Right atrium auricular region (tissue), 2 donors: Measurements from ENCODE around the gene ZCCHC13. TPM values are rescaled to one million over a fixed set of nuclear protein-coding genes. Genes with fewer than 3 reads are reported as not detected.
"Not testable (repeated sequence)": the region's sequence is repeated elsewhere in the genome, so short reads cannot be mapped to it uniquely, and the experiment has no call there.

Experiments used
- DNase-seq: peaks from one replicate; pipeline ENCODE4 v3.0.0-alpha.2; 2019; ENCODE audit warnings: low spot score
- H3K27ac ChIP-seq, 2 donors: fragments of 200-600 bp; sonication (generic); 1 replicate in 1 of 2; 2 replicates in 1 of 2; pipeline ENCODE4 v1.5.1; 2016 to 2019
- H3K27me3 ChIP-seq, 2 donors: fragments of 200-600 bp; sonication (generic); one replicate each; pipeline versions ENCODE4 v1.5.1 to v1.6.0; 2017 to 2019
- H3K36me3 ChIP-seq: fragments of 200-600 bp; sonication (generic); one replicate; pipeline ENCODE4 v1.5.1; 2016
- H3K4me1 ChIP-seq, 2 donors: fragments of 200-600 bp; sonication (generic); one replicate each; pipeline versions ENCODE4 v1.5.1 to v1.6.0; 2017 to 2019
- H3K4me3 ChIP-seq, 2 donors: fragments of 200-600 bp; sonication (generic); 1 replicate in 1 of 2; 2 replicates in 1 of 2; pipeline ENCODE4 v1.5.1; 2017 to 2019; ENCODE audit warnings: mild to moderate bottlenecking in 1 of 2, moderate library complexity in 1 of 2
- H3K9me3 ChIP-seq, 2 donors: fragments of 200-600 bp; sonication (generic); one replicate each; pipeline ENCODE4 v1.5.1; 2019
- CTCF ChIP-seq, 2 donors: fragments of 200-600 bp; sonication (generic); IDR thresholded peaks; one replicate each; pipeline ENCODE4 v1.5.1; 2019; ENCODE audit warnings: antibody characterized with exemption in 2 of 2
- total RNA-seq, 2 donors: library from RNA; depleted of rRNA; stranded (reverse); fragments of >200 nt; gene quantifications; one replicate each; pipeline ENCODE4 v1.1.0, GENCODE V29; 2016

The ZCCHC13 gene
- total RNA-seq: not detected

- Histone ChIP-seq H3K36me3 (no peaks in the 10 kb centered on the region), H3K4me3 (no peak within 1 kb of the TSS), H3K27me3 (no peaks in the 10 kb centered on the region), H3K9me3 (no peaks in the 10 kb centered on the region), H3K27ac (no peak within 1 kb of the TSS), H3K4me1 (no peaks in the 10 kb centered on the region)
- no peak for DNase-seq
- TF ChIP-seq CTCF (IDR thresholded peaks at IDR 0.05): no peak
Measured at GRCh38 chrX:74304016-74304415, at the start of gene ZCCHC13. Gene ZCCHC13 (plus strand): TSS chrX:74304180. CDS start chrX:74304267, 87 bp downstream.

- H3K36me3 ChIP-seq: peaks cover 25% of the 10 kb centered on the region
- DNase-seq, H3K4me3 ChIP-seq: not testable (repeated sequence)
Measured at GRCh38 chrX:74258111-74258510, 45.9 kb upstream of the ZCCHC13 start.

GRCh38 chrX:74259885-74260491 is 44.0 kb upstream of the ZCCHC13 start:
- Histone ChIP-seq H3K9me3 (no peaks in the 10 kb centered on the region), H3K4me1 (no peaks in the 10 kb centered on the region), H3K27me3 (no peaks in the 10 kb centered on the region), H3K36me3 (peaks cover 23% of the 10 kb centered on the region), H3K4me3 (no peak overlapping the region), H3K27ac (no peak overlapping the region)
- no peak for TF ChIP-seq CTCF (IDR thresholded peaks at IDR 0.05)
- DNase-seq: no peak

More at GRCh38 chrX:74258111-74258510, 45.9 kb upstream of the ZCCHC13 start:
- not testable (repeated sequence) for H3K27ac ChIP-seq, H3K9me3 ChIP-seq, H3K27me3 ChIP-seq, H3K4me1 ChIP-seq

GRCh38 chrX:74262452-74263209 is 41.3 kb upstream of the ZCCHC13 start:
- Histone ChIP-seq H3K36me3 (peaks cover 19% of the 10 kb centered on the region), H3K9me3 (no peaks in the 10 kb centered on the region), H3K27me3 (no peaks in the 10 kb centered on the region), H3K4me3 (no peak overlapping the region), H3K4me1 (no peaks in the 10 kb centered on the region), H3K27ac (no peak overlapping the region)
- no peak for TF ChIP-seq CTCF (IDR thresholded peaks at IDR 0.05)
- no peak for DNase-seq

GRCh38 chrX:74270393-74270792 is 33.6 kb upstream of the ZCCHC13 start:
- Histone ChIP-seq H3K27ac (no peak overlapping the region), H3K4me3 (no peak overlapping the region), H3K36me3 (peaks cover 11% of the 10 kb centered on the region), H3K4me1 (no peaks in the 10 kb centered on the region), H3K9me3 (no peaks in the 10 kb centered on the region), H3K27me3 (no peaks in the 10 kb centered on the region)
- no peak for TF ChIP-seq CTCF (IDR thresholded peaks at IDR 0.05)
- no peak for DNase-seq

GRCh38 chrX:74272230-74272629 is 31.8 kb upstream of the ZCCHC13 start:
- no peak for DNase-seq
- Histone ChIP-seq H3K9me3 (no peaks in the 10 kb centered on the region), H3K4me1 (no peaks in the 10 kb centered on the region), H3K27ac (no peak overlapping the region), H3K4me3 (no peak overlapping the region), H3K36me3 (peaks cover 20% of the 10 kb centered on the region), H3K27me3 (no peaks in the 10 kb centered on the region)
- TF ChIP-seq CTCF (IDR thresholded peaks at IDR 0.05): no peak
